Natural killer cell (primary cell): Measurements from ENCODE around the gene TMEM243. TPM values are rescaled to one million over a fixed set of nuclear protein-coding genes. Genes with fewer than 3 reads are reported as not detected.

ENCODE experiments used
- ATAC-seq, 3 donors: fragments of 150-1000 bp in 2 of 3; fragments of 200-7000 bp in 1 of 3; cut with Tn5 transposase; 1 replicate in 1 of 3; 2 replicates in 2 of 3; pipeline ENCODE4 v1.10.0; 2021; ENCODE audit warnings: mild to moderate bottlenecking in 2 of 3, moderate library complexity in 2 of 3
- DNase-seq, 2 donors: peaks; one replicate each; pipeline versions ENCODE4 v3.0.0 to v3.0.0-alpha.2; 2013 to 2021; ENCODE audit warnings: mixed read lengths in 1 of 2
- H3K27ac ChIP-seq: one replicate; pipeline ENCODE4 v1.5.1; 2013; ENCODE audit warnings: mild to moderate bottlenecking, low read length
- H3K27me3 ChIP-seq: one replicate; pipeline ENCODE4 v1.6.1; 2013; ENCODE audit warnings: low read length; ENCODE audit not compliant: control insufficient read depth, insufficient read depth
- H3K36me3 ChIP-seq: one replicate; pipeline ENCODE4 v1.6.1; 2013; ENCODE audit warnings: low read length; ENCODE audit not compliant: control insufficient read depth, insufficient read depth
- H3K4me1 ChIP-seq: one replicate; pipeline ENCODE4 v1.6.1; 2013; ENCODE audit warnings: low read length; ENCODE audit not compliant: control insufficient read depth, insufficient read depth
- H3K4me3 ChIP-seq: one replicate; pipeline ENCODE4 v1.5.1; 2013; ENCODE audit warnings: low read length
- H3K9me3 ChIP-seq: one replicate; pipeline ENCODE4 v1.6.1; 2013; ENCODE audit warnings: low read length; ENCODE audit not compliant: control insufficient read depth, insufficient read depth
- H3K27ac Mint-ChIP-seq, 2 donors: one replicate each; pipeline ENCODE4 v1.8.0; 2022; ENCODE audit warnings: mild to moderate bottlenecking in 2 of 2, mixed read lengths in 2 of 2, moderate library complexity in 1 of 2
- H3K27me3 Mint-ChIP-seq, 2 donors: one replicate each; pipeline ENCODE4 v1.8.0; 2022; ENCODE audit warnings: low read depth in 2 of 2, mixed read lengths in 2 of 2
- H3K36me3 Mint-ChIP-seq: one replicate; pipeline ENCODE4 v1.8.0; 2022; ENCODE audit warnings: mixed read lengths
- H3K4me1 Mint-ChIP-seq, 2 donors: one replicate each; pipeline ENCODE4 v1.8.0; 2022; ENCODE audit warnings: mixed read lengths in 2 of 2
- H3K4me3 Mint-ChIP-seq: one replicate; pipeline ENCODE4 v1.8.0; 2022; ENCODE audit warnings: mild to moderate bottlenecking, moderate library complexity, mixed read lengths
- H3K9me3 Mint-ChIP-seq, 2 donors: one replicate each; pipeline ENCODE4 v1.8.0; 2022; ENCODE audit warnings: mixed read lengths in 2 of 2
- CTCF ChIP-seq: fragments of 200-600 bp; IDR thresholded peaks from one replicate; pipeline ENCODE4 v1.8.0; 2022; ENCODE audit warnings: antibody characterized with exemption
- WGBS: methylation state at CpG from one replicate; pipeline ENCODE4 v1.1.7; 2013; ENCODE audit warnings: missing lambda C conversion rate; ENCODE audit not compliant: insufficient coverage; 5-methylcytosine and 5-hydroxymethylcytosine counted together
- intact Hi-C: fragments of 100-400 bp; cut with micrococcal nuclease; formaldehyde crosslinking; loops from one replicate; pipeline ENCODE4 v1.14.2; 2022
- total RNA-seq, 4 donors: library from RNA; stranded (reverse); fragments of 120-200 nt in 1 of 4; gene quantifications; one replicate each; pipeline versions ENCODE4 v1.2.3 to v1.2.4, GENCODE V29; 2013 to 2022

The TMEM243 gene
- total RNA-seq, 3 donors from 2014 or later (not counting 1 experiment from before 2014, with no cell fraction given), result 52.5 to 61.8 (median 55.2) TPM

GRCh38 chr7:87173471-87173870 is 46.1 kb downstream of the TMEM243 start:
- Histone ChIP-seq H3K27me3 (no peaks in the 10 kb centered on the region), H3K4me1 (no peaks in the 10 kb centered on the region), H3K27ac (no peak overlapping the region), H3K36me3 (peaks cover 93% of the 10 kb centered on the region), H3K4me3 (no peak overlapping the region), H3K9me3 (no peaks in the 10 kb centered on the region)
- 92% methylated on average over 1 of the region's 1 CpG for WGBS
- ATAC-seq (no peak), DNase-seq (no peak)
- H3K4me3 Mint-ChIP-seq, result no peak overlapping the region
- intact Hi-C loops, result no loop called here
- no peak for TF ChIP-seq CTCF
- H3K27ac Mint-ChIP-seq, result peak overlapping the region; percentile 13 to 28
- no peaks in the 10 kb centered on the region for H3K9me3 Mint-ChIP-seq
- peaks cover 9% of the 10 kb centered on the region for H3K36me3 Mint-ChIP-seq
- peaks cover 22 to 34% of the 10 kb centered on the region in 2 donors for H3K4me1 Mint-ChIP-seq
- no peaks in the 10 kb centered on the region for H3K27me3 Mint-ChIP-seq

GRCh38 chr7:87171282-87171934 is 48.1 kb downstream of the TMEM243 start:
- H3K27me3 Mint-ChIP-seq, result no peaks in the 10 kb centered on the region
- no peak for TF ChIP-seq CTCF
- no peak for ATAC-seq
- no peaks in the 10 kb centered on the region for H3K4me1 ChIP-seq
- peaks cover 95% of the 10 kb centered on the region for H3K36me3 ChIP-seq
- H3K9me3 Mint-ChIP-seq, result no peaks in the 10 kb centered on the region
- H3K27ac ChIP-seq, result no peak overlapping the region
- peaks cover 15% of the 10 kb centered on the region for H3K36me3 Mint-ChIP-seq
- H3K9me3 ChIP-seq, result no peaks in the 10 kb centered on the region
- H3K27ac Mint-ChIP-seq, result no peak overlapping the region
- no peak overlapping the region for H3K4me3 ChIP-seq
- no peak for DNase-seq
- no peak overlapping the region for H3K4me3 Mint-ChIP-seq
- H3K27me3 ChIP-seq, result no peaks in the 10 kb centered on the region
- peaks cover 17 to 26% of the 10 kb centered on the region in 2 donors for H3K4me1 Mint-ChIP-seq
- intact Hi-C loops, result no loop called here

GRCh38 chr7:87170828-87171227 is 48.7 kb downstream of the TMEM243 start:
- peak overlapping the region; percentile 3 to 50 for H3K27ac Mint-ChIP-seq
- WGBS, result 91% methylated on average over 3 of the region's 3 CpGs

More at GRCh38 chr7:87170828-87171227, 48.7 kb downstream of the TMEM243 start:
- H3K4me3 Mint-ChIP-seq, result no peak overlapping the region
- no peak for ATAC-seq
- DNase-seq, result no peak
- no peaks in the 10 kb centered on the region for H3K4me1 ChIP-seq
- H3K9me3 ChIP-seq, result no peaks in the 10 kb centered on the region
- H3K36me3 Mint-ChIP-seq, result peaks cover 20% of the 10 kb centered on the region
- no peaks in the 10 kb centered on the region for H3K27me3 Mint-ChIP-seq
- no peaks in the 10 kb centered on the region for H3K27me3 ChIP-seq
- no peak overlapping the region for H3K4me3 ChIP-seq
- intact Hi-C loops, result no loop called here
- peaks cover 16 to 24% of the 10 kb centered on the region in 2 donors for H3K4me1 Mint-ChIP-seq
- no peak for TF ChIP-seq CTCF
- no peaks in the 10 kb centered on the region for H3K9me3 Mint-ChIP-seq
- H3K36me3 ChIP-seq, result peaks cover 95% of the 10 kb centered on the region
- no peak overlapping the region for H3K27ac ChIP-seq
